Right lobe of liver (tissue), 6 donors: Measurements from ENCODE around the gene GATA5. TPM values are rescaled to one million over a fixed set of nuclear protein-coding genes. Genes with fewer than 3 reads are reported as not detected.
A peak's percentile ranks its signal among the peaks of the same experiment; 100 is the strongest.

Experiments
- ATAC-seq, 4 donors: fragments of 200-7000 bp; cut with Tn5 transposase; one replicate each; pipeline ENCODE4 v1.9.1; 2020; ENCODE audit warnings: mild to moderate bottlenecking in 4 of 4, moderate library complexity in 4 of 4
- DNase-seq, 3 donors: peaks; one replicate each; pipeline ENCODE4 v3.0.0-alpha.2; 2020
- H3K27ac ChIP-seq, 3 donors: fragments of 200-600 bp; one replicate each; pipeline ENCODE4 v1.8.0; 2022
- H3K27me3 ChIP-seq, 2 donors: fragments of 200-600 bp; one replicate each; pipeline ENCODE4 v1.8.0; 2022
- H3K36me3 ChIP-seq, 4 donors: fragments of 200-600 bp; sonication (generic) in 1 of 4; one replicate each; pipeline versions ENCODE4 v1.5.1 to v1.8.0; 2017 to 2022; ENCODE audit warnings: control low read depth in 1 of 4
- H3K4me1 ChIP-seq, 4 donors: fragments of 200-600 bp; sonication (generic) in 1 of 4; one replicate each; pipeline versions ENCODE4 v1.5.1 to v1.8.0; 2017 to 2022; ENCODE audit warnings: control low read depth in 1 of 4
- H3K4me3 ChIP-seq, 3 donors: fragments of 200-600 bp; one replicate each; pipeline ENCODE4 v1.8.0; 2022
- H3K9me3 ChIP-seq, 4 donors: fragments of 200-600 bp; sonication (generic) in 1 of 4; one replicate each; pipeline versions ENCODE4 v1.5.1 to v1.8.0; 2017 to 2022; ENCODE audit warnings: control low read depth in 1 of 4
- POLR2A ChIP-seq: fragments of 450-650 bp; IDR thresholded peaks from one replicate; pipeline ENCODE4 v1.6.1; 2017; ENCODE audit warnings: antibody characterized with exemption, mild to moderate bottlenecking
- WGBS: methylation state at CpG from one replicate; pipeline ENCODE4 v1.1.6; 2018; ENCODE audit warnings: low coverage, low lambda C conversion rate; ENCODE audit not compliant: insufficient coverage; ENCODE audit errors: missing lambda C conversion rate; 5-methylcytosine and 5-hydroxymethylcytosine counted together
- intact Hi-C, 2 donors: fragments of 100-400 bp; cut with DNase I; formaldehyde crosslinking; loops; one replicate each; pipeline versions ENCODE4 v1.11.2 to v1.14.1; 2022
- total RNA-seq, 6 experiments: library from RNA; depleted of rRNA in 2 of 6; stranded (reverse); fragments of >200 nt in 2 of 6; fragmentation: NEBNext Ultra II Directional in 3 of 6; extraction: Animal tissue kit (Norgen Biotek cat#: 25700) in 3 of 6; gene quantifications; one replicate each; pipeline versions ENCODE4 v1.1.0 to v1.2.4, GENCODE V29; 2016 to 2023
- TF ChIP-seq, protein P1 (sequence below), 4 donors: fragments of 200-600 bp in 3 of 4; fragments of 450-650 bp in 1 of 4; IDR thresholded peaks; one replicate each; pipeline versions ENCODE4 v1.5.1 to v1.8.0; 2016 to 2022; ENCODE audit warnings: antibody characterized with exemption in 4 of 4, mild to moderate bottlenecking in 2 of 4
- donor health status: DM: no; HTN: yes; CAD: no.
- donor health status: DM: no; HTN: no; CAD: no.
- donor health status: DM: no; HTN: no; CAD: no.
- donor health status: DM: no; HTN: yes; CAD: no.
- donor health status: DM: no; HTN: yes; CAD: no.

Gene GATA5
- total RNA-seq, 6 experiments from 2014 or later: 0.12 to 0.56 (median 0.26) TPM

DNA sequence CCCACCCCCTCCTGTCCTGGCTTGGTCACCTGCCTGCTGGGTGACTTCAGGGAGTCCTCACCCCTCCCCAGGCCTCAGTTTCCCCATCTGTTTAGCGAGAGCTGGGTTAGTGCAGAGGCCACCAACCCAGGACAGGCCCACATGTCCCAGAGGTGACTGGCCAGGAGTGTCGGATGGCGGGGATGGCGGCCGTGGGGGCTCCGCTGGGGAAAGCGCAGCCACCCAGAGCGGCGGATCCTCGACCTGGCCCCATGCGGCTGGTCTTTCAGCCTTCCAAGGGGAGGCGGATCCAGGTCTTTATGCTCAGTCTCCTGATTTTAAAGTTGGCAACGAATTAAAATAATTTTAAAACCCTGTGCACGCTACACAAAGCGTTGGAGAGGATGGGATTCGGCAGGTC, 31.0 kb upstream of the GATA5 start:
- Histone ChIP-seq H3K36me3 (no peaks in the 10 kb centered on the region), H3K27ac (no peak overlapping the region), H3K27me3 (no peaks in the 10 kb centered on the region), H3K4me1 (no peaks in the 10 kb centered on the region), H3K4me3 (no peak overlapping the region), H3K9me3 (no peaks in the 10 kb centered on the region)
- WGBS: 93% methylated on average over 14 of the region's 16 CpGs
- no peak for TF ChIP-seq POLR2A
- TF ChIP-seq, protein P1, sequence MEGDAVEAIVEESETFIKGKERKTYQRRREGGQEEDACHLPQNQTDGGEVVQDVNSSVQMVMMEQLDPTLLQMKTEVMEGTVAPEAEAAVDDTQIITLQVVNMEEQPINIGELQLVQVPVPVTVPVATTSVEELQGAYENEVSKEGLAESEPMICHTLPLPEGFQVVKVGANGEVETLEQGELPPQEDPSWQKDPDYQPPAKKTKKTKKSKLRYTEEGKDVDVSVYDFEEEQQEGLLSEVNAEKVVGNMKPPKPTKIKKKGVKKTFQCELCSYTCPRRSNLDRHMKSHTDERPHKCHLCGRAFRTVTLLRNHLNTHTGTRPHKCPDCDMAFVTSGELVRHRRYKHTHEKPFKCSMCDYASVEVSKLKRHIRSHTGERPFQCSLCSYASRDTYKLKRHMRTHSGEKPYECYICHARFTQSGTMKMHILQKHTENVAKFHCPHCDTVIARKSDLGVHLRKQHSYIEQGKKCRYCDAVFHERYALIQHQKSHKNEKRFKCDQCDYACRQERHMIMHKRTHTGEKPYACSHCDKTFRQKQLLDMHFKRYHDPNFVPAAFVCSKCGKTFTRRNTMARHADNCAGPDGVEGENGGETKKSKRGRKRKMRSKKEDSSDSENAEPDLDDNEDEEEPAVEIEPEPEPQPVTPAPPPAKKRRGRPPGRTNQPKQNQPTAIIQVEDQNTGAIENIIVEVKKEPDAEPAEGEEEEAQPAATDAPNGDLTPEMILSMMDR (IDR thresholded peaks at IDR 0.05): no peak
- intact Hi-C loops: loop anchor here in 1 of 2 donors (10.0 kb wide), 1 partner anchor 278 kb away; no protein-coding TSS in a partner anchor
- ATAC-seq (no peak), DNase-seq (no peak)

DNA sequence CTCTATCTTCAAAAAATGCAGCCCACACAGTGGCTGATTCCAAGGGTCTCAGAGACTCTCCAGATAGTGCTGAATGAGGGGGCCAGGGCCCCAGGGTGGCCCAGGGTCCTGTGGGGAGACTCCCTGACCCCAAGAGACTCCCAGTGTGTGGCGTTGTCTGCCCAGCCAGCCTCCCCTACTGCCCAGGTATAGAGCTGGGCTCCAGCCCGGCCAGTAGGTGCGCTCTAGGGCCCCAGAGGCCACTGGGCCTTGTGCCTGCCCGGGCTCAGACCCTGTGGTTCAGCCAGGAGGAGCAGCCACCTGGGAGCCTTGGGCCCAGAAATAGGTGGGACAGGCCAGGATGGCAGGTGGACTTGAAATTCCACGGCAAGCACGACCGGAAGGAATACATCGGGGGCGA, 30.3 kb upstream of the GATA5 start:
- DNase-seq (no peak), ATAC-seq (peak in 1 of 4 donors; percentile 9)
- Histone ChIP-seq H3K27me3 (no peaks in the 10 kb centered on the region), H3K27ac (no peak overlapping the region), H3K9me3 (no peaks in the 10 kb centered on the region), H3K4me1 (no peaks in the 10 kb centered on the region), H3K4me3 (no peak overlapping the region), H3K36me3 (no peaks in the 10 kb centered on the region)
- 64% methylated on average over 4 of the region's 9 CpGs for WGBS
- no peak for TF ChIP-seq POLR2A
- TF ChIP-seq, protein P1 (IDR thresholded peaks at IDR 0.05): no peak
- intact Hi-C loops: loop anchor here in 1 of 2 donors (10.0 kb wide), 1 partner anchor 279 kb away; no protein-coding TSS in a partner anchor

DNA sequence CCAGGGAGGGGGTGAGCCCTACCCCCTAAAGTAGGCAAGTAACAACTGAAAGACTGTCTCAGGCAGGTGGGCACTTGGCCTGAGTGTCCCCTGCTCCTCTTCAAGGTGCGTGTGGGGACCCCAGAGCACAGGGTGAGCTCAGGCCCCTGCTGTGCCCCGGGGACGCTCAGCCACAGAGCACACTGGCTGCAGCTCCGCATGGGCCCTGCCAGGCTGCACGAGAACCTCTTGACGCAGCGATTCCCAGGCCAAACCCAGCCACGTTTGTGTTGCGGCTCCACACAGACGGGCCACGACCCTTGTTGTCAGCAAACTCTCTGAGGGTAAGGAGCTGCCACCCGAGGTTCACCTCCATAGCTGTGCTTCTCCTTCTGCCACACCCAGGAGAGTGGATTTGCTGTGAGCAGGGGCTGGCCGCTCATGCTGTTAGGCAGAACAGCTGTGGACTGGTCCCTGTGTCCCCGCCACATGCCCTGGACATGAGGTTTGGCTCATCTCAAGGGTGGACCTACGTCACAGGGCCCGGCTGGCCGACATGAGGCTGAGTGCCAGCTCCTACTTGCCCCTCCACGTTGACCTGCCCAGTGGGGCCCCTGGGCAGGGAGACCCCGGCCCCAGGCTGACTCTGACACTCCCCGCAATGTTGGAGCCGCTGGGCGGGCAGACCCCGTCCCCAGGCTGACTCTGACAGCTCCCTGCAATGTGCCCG, 29.7 kb upstream of the GATA5 start:
- 50% methylated on average over 2 of the region's 24 CpGs for WGBS
- ATAC-seq (no peak), DNase-seq (no peak)
- H3K27ac ChIP-seq: no peak overlapping the region
- no peaks in the 10 kb centered on the region for H3K9me3 ChIP-seq
- no peaks in the 10 kb centered on the region for H3K27me3 ChIP-seq
- no peaks in the 10 kb centered on the region for H3K36me3 ChIP-seq
- intact Hi-C loops: loop anchor here in 1 of 2 donors (10.0 kb wide), 1 partner anchor 279 kb away; no protein-coding TSS in a partner anchor
- TF ChIP-seq, protein P1 (IDR thresholded peaks at IDR 0.05): no peak
- no peak for TF ChIP-seq POLR2A
- H3K4me3 ChIP-seq: no peak overlapping the region
- no peaks in the 10 kb centered on the region for H3K4me1 ChIP-seq

DNA sequence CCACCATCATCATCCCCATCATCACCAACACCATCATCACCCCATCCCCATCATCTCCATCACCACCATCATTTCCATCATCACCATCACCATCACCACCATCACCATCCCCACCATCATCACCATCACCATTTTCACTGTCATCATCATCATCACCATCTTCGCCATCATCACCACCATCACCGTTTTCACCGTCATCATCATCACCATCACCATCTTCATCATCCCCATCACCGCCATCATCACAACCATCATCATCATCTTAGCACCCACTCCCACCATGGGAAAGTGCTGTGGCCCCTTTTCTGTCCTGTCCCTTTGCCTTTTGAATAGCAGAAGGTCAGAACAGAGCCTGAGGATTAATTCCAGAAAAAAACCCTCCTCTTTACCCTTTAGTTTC, 28.5 kb upstream of the GATA5 start:
- no peaks in the 10 kb centered on the region for H3K4me1 ChIP-seq
- intact Hi-C loops: loop anchor here in 1 of 2 donors (10.0 kb wide), 1 partner anchor 280 kb away; no protein-coding TSS in a partner anchor

More for the DNA sequence above, 28.5 kb upstream of the GATA5 start:
- Histone ChIP-seq H3K4me3 (no peak overlapping the region), H3K9me3 (no peaks in the 10 kb centered on the region), H3K27ac (no peak overlapping the region), H3K27me3 (no peaks in the 10 kb centered on the region), H3K36me3 (no peaks in the 10 kb centered on the region)
- TF ChIP-seq, protein P1 (IDR thresholded peaks at IDR 0.05): no peak
- no peak for TF ChIP-seq POLR2A
- no peak for DNase-seq
- WGBS: 77% methylated on average over 4 of the region's 4 CpGs
- ATAC-seq: no peak
